GM12875 (cell line): Measurements from ENCODE around the gene SCIN.
"Not testable (repeated sequence)": the region's sequence is repeated elsewhere in the genome, so short reads cannot be mapped to it uniquely, and the experiment has no call there.

Source experiments
- H3K4me3 ChIP-seq: one replicate; pipeline ENCODE4 v1.5.1; 2011; ENCODE audit warnings: low read depth, low read length, control low read depth
- CTCF ChIP-seq: IDR thresholded peaks from 2 replicates; pipeline ENCODE4 v1.5.1; 2011; ENCODE audit warnings: low read depth, mild to moderate bottlenecking, control low read depth, inconsistent platforms, low read length, moderate library complexity, borderline replicate concordance; ENCODE audit not compliant: insufficient read depth

SCIN gene

GRCh38 chr7:12687718-12688171 is 117.2 kb downstream of the SCIN start:
- H3K4me3 ChIP-seq, result peak overlapping the region; percentile 77
- no peak for TF ChIP-seq CTCF

GRCh38 chr7:12688485-12689170 is 118.1 kb downstream of the SCIN start:
- not testable (repeated sequence) for H3K4me3 ChIP-seq

GRCh38 chr7:12689451-12689850 is 118.9 kb downstream of the SCIN start:
- H3K4me3 ChIP-seq, result no peak overlapping the region
- TF ChIP-seq CTCF, result no peak

GRCh38 chr7:12690041-12690878 is 119.7 kb downstream of the SCIN start:
- no peak overlapping the region for H3K4me3 ChIP-seq
- TF ChIP-seq CTCF, result no peak

GRCh38 chr7:12691388-12691787 is 120.9 kb downstream of the SCIN start:
- not testable (repeated sequence) for H3K4me3 ChIP-seq

GRCh38 chr7:12692035-12692434 is 121.5 kb downstream of the SCIN start:
- TF ChIP-seq CTCF, result no peak
- H3K4me3 ChIP-seq, result no peak overlapping the region

GRCh38 chr7:12692479-12693259 is 122.1 kb downstream of the SCIN start:
- no peak overlapping the region for H3K4me3 ChIP-seq
- no peak for TF ChIP-seq CTCF
